B cell (primary cell): ENCODE results near the gene DPP10. TPM values are rescaled to one million over a fixed set of nuclear protein-coding genes. Genes with fewer than 3 reads are reported as not detected.

ENCODE experiments used
- ATAC-seq: fragments of 200-7000 bp; cut with Tn5 transposase; one replicate; pipeline ENCODE4 v1.10.0; 2021; ENCODE audit warnings: low read depth, mild to moderate bottlenecking, moderate number of reproducible peaks, moderate library complexity
- CTCF ChIA-PET: fragments of 350-600 bp; sonication (Branson Sonifier 250); formaldehyde crosslinking; loops from one replicate; lab custom pipeline; 2021; ENCODE audit warnings: antibody characterized with exemption, inconsistent platforms; lab: Charles Lee
- POLR2A ChIA-PET: fragments of 350-600 bp; sonication (Branson Sonifier 250); formaldehyde crosslinking; loops from one replicate; lab custom pipeline; 2021; ENCODE audit warnings: antibody characterized with exemption; lab: Charles Lee
- DNase-seq: peaks from one replicate; pipeline ENCODE4 v3.0.0; 2013
- H2AFZ ChIP-seq: 2 replicates; pipeline ENCODE4 v1.6.1; 2012; ENCODE audit warnings: mild to moderate bottlenecking, low read depth, low read length; ENCODE audit not compliant: insufficient read depth, poor library complexity, severe bottlenecking
- H3K27ac ChIP-seq, 2 donors: 1 replicate in 1 of 2; 2 replicates in 1 of 2; pipeline ENCODE4 v1.5.1; 2012 to 2013; ENCODE audit warnings: low read length in 2 of 2, mild to moderate bottlenecking in 2 of 2, moderate library complexity in 1 of 2
- H3K27me3 ChIP-seq, 4 experiments: fragments of 200-600 bp in 1 of 4; sonication (generic) in 1 of 4; replicated peaks in 1 of 4; 1 replicate in 2 of 4; 2 replicates in 2 of 4; pipeline versions ENCODE4 v1.6.1 to v1.7.0; 2013 to 2016; ENCODE audit warnings: low read length in 3 of 4, mild to moderate bottlenecking in 2 of 4, mixed read lengths in 1 of 4, moderate library complexity in 1 of 4; ENCODE audit not compliant: insufficient read depth in 4 of 4, control insufficient read depth in 3 of 4; ENCODE audit errors: control extremely low read depth in 1 of 4
- H3K36me3 ChIP-seq, 2 experiments: replicated peaks in 1 of 2; 1 replicate in 1 of 2; 2 replicates in 1 of 2; pipeline versions ENCODE4 v1.6.1 to v1.7.1; 2013; ENCODE audit warnings: low read length in 1 of 2; ENCODE audit not compliant: insufficient read depth in 2 of 2, control insufficient read depth in 1 of 2; ENCODE audit errors: control extremely low read depth in 1 of 2, extremely low read depth in 1 of 2
- H3K4me1 ChIP-seq, 2 donors: fragments of 200-600 bp in 1 of 2; sonication (generic) in 1 of 2; 1 replicate in 1 of 2; 2 replicates in 1 of 2; pipeline versions ENCODE4 v1.5.1 to v1.6.1; 2013 to 2017; ENCODE audit warnings: low read length in 2 of 2; ENCODE audit not compliant: control insufficient read depth in 2 of 2, insufficient read depth in 2 of 2
- H3K4me2 ChIP-seq: replicated peaks from 2 replicates; pipeline ENCODE3; 2012; ENCODE audit warnings: mild to moderate bottlenecking, low read depth, low read length; ENCODE audit not compliant: poor library complexity, severe bottlenecking
- H3K4me3 ChIP-seq, 5 experiments: fragments of 200-600 bp in 1 of 5; sonication (generic) in 1 of 5; 1 replicate in 3 of 5; 2 replicates in 2 of 5; pipeline versions ENCODE4 v1.5.1 to v1.7.0; 2011 to 2016; ENCODE audit warnings: low read length in 4 of 5, mild to moderate bottlenecking in 4 of 5, low read depth in 2 of 5, control low read depth in 1 of 5, moderate library complexity in 1 of 5; ENCODE audit not compliant: insufficient read depth in 1 of 5; ENCODE audit errors: control extremely low read depth in 1 of 5, extremely low read depth in 1 of 5
- H3K79me2 ChIP-seq: fragments of 200-600 bp; sonication (generic); one replicate; pipeline ENCODE4 v1.6.0; 2016; ENCODE audit warnings: low read length; ENCODE audit not compliant: control insufficient read depth, insufficient read depth
- H3K9ac ChIP-seq: fragments of 200-600 bp; sonication (generic); 2 replicates; pipeline ENCODE4 v1.6.1; 2017; ENCODE audit warnings: mild to moderate bottlenecking, low read length, moderate library complexity
- H3K9me3 ChIP-seq, 3 donors: one replicate each; pipeline versions ENCODE4 v1.6.1 to v1.7.1; 2013; ENCODE audit warnings: low read length in 2 of 3; ENCODE audit not compliant: control insufficient read depth in 2 of 3, insufficient read depth in 1 of 3; ENCODE audit errors: control extremely low read depth in 1 of 3
- H4K20me1 ChIP-seq: 2 replicates; pipeline ENCODE4 v1.6.0; 2012; ENCODE audit warnings: mild to moderate bottlenecking, low read length; ENCODE audit not compliant: insufficient read depth, control insufficient read depth, poor library complexity, severe bottlenecking
- H3K27ac Mint-ChIP-seq: one replicate; pipeline ENCODE4 v1.8.0; 2021; ENCODE audit warnings: mixed read lengths
- H3K27me3 Mint-ChIP-seq: one replicate; pipeline ENCODE4 v1.8.0; 2021; ENCODE audit warnings: mixed read lengths
- H3K4me1 Mint-ChIP-seq: one replicate; pipeline ENCODE4 v1.8.0; 2021; ENCODE audit warnings: mixed read lengths
- H3K4me3 Mint-ChIP-seq: one replicate; pipeline ENCODE4 v1.8.0; 2021; ENCODE audit warnings: mixed read lengths
- H3K9me3 Mint-ChIP-seq: one replicate; pipeline ENCODE4 v1.8.0; 2022; ENCODE audit warnings: mixed read lengths; ENCODE audit not compliant: insufficient read depth
- EZH2 ChIP-seq: IDR thresholded peaks from 2 replicates; pipeline ENCODE4 v1.6.1; 2012; ENCODE audit warnings: borderline replicate concordance, low read depth, mild to moderate bottlenecking, moderate library complexity, low read length; ENCODE audit not compliant: insufficient read depth, poor library complexity, severe bottlenecking
- WGBS: methylation state at CpG from one replicate; pipeline ENCODE4 v1.1.5; 2013; ENCODE audit warnings: missing lambda C conversion rate; ENCODE audit not compliant: insufficient coverage; 5-methylcytosine and 5-hydroxymethylcytosine counted together
- intact Hi-C: fragments of 100-400 bp; cut with micrococcal nuclease; formaldehyde crosslinking; loops from one replicate; pipeline ENCODE4 v1.10.0; 2022
- polyA plus RNA-seq: library from polyadenylated mRNA; depleted of rRNA; stranded (reverse); fragments of >200 nt; gene quantifications from 2 replicates; pipeline ENCODE4 v1.2.3, GENCODE V29; 2012
- total RNA-seq, 2 donors: library from RNA; stranded (reverse); fragments of 120-200 nt in 1 of 2; gene quantifications; 1 replicate in 1 of 2; 2 replicates in 1 of 2; pipeline versions ENCODE4 v1.2.3 to v1.2.4, GENCODE V29; 2013 to 2022
- TF ChIP-seq, protein P1 (sequence below): fragments of 200-600 bp; IDR thresholded peaks from one replicate; pipeline ENCODE4 v1.8.0; 2022; ENCODE audit warnings: antibody characterized with exemption, mild to moderate bottlenecking

DPP10 gene
- total and polyA plus RNA-seq, 2 donors (not counting 1 experiment from before 2014, with no cell fraction given), result not detected

DNA sequence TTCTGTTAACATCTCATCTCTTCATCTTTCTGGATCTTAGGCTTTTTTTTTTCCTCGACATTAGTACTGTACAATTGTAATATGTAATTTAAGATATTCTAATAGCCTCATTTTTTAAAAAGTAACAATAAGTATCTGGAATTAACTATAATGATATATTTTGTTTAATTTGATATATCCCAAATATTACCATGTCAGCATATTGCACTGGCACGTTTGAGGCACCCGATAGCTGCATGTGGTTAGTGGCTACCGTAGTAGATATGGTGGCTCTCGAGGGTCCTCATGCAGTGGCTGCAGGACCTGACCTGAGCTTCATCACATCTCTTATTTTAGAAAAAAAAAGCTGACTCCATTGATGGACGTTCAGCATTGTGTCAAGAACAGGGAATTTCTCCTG is 371.9 kb downstream of the DPP10 start:
- ATAC-seq, result no peak
- 81% methylated on average over 2 of the region's 6 CpGs for WGBS
- Histone ChIP-seq H3K4me3 (no peak overlapping the region), H3K36me3 (no peaks in the 10 kb centered on the region), H3K9ac (no peak overlapping the region), H2AFZ (no peak overlapping the region), H3K27me3 (no peaks in the 10 kb centered on the region), H3K4me2 (no peak overlapping the region), H4K20me1 (no peaks in the 10 kb centered on the region), H3K9me3 (no peaks in the 10 kb centered on the region), H3K4me1 (no peaks in the 10 kb centered on the region), H3K27ac (no peak overlapping the region), H3K79me2 (no peaks in the 10 kb centered on the region)
- TF ChIP-seq, protein P1, sequence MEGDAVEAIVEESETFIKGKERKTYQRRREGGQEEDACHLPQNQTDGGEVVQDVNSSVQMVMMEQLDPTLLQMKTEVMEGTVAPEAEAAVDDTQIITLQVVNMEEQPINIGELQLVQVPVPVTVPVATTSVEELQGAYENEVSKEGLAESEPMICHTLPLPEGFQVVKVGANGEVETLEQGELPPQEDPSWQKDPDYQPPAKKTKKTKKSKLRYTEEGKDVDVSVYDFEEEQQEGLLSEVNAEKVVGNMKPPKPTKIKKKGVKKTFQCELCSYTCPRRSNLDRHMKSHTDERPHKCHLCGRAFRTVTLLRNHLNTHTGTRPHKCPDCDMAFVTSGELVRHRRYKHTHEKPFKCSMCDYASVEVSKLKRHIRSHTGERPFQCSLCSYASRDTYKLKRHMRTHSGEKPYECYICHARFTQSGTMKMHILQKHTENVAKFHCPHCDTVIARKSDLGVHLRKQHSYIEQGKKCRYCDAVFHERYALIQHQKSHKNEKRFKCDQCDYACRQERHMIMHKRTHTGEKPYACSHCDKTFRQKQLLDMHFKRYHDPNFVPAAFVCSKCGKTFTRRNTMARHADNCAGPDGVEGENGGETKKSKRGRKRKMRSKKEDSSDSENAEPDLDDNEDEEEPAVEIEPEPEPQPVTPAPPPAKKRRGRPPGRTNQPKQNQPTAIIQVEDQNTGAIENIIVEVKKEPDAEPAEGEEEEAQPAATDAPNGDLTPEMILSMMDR, result no peak
- TF ChIP-seq EZH2, result no peak
- CTCF ChIA-PET, result no interaction called here
- POLR2A ChIA-PET, result no interaction called here
- Mint-ChIP-seq H3K4me3 (no peak overlapping the region), H3K9me3 (no peaks in the 10 kb centered on the region), H3K27me3 (no peaks in the 10 kb centered on the region), H3K4me1 (no peaks in the 10 kb centered on the region), H3K27ac (no peak overlapping the region)
- intact Hi-C loops, result no loop called here
- no peak for DNase-seq

DNA sequence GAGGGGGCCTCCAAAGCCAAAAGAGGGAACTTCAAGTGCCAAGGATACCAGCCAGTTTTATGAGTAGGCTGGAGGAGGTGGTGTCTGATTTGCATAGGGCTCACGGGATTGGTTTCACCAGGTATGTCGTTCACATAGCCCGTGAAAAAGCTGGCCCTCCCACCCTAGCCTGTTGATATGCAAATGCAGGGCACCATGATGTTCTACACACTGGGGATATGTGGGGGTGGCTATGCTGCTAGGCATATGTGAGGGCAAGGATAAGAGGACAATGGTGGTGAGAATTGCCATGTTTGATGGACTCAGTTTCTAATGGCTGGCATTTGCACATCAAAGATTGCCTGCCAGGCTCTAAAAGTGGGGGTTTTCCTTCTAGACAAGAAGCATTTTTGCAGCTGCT is 378.6 kb downstream of the DPP10 start:
- TF ChIP-seq EZH2, result no peak
- TF ChIP-seq, protein P1, result no peak
- 95% methylated on average over 3 of the region's 3 CpGs for WGBS
- Histone ChIP-seq H3K9ac (no peak overlapping the region), H3K4me1 (no peaks in the 10 kb centered on the region), H2AFZ (no peak overlapping the region), H3K4me2 (no peak overlapping the region), H3K79me2 (no peaks in the 10 kb centered on the region), H3K36me3 (no peaks in the 10 kb centered on the region), H3K4me3 (no peak overlapping the region), H3K27me3 (no peaks in the 10 kb centered on the region), H3K27ac (no peak overlapping the region), H3K9me3 (peaks cover 0 to 11% (median 0%) of the 10 kb centered on the region in 3 donors), H4K20me1 (no peaks in the 10 kb centered on the region)
- Mint-ChIP-seq H3K9me3 (no peaks in the 10 kb centered on the region), H3K27me3 (no peaks in the 10 kb centered on the region), H3K27ac (no peak overlapping the region), H3K4me1 (no peaks in the 10 kb centered on the region), H3K4me3 (no peak overlapping the region)
- CTCF ChIA-PET, result no interaction called here
- no peak for DNase-seq
- intact Hi-C loops, result no loop called here
- ATAC-seq, result no peak
- POLR2A ChIA-PET, result no interaction called here
